AG08396 (cell line): ENCODE measurements around the gene BORCS6.
"Not testable (repeated sequence)": the region's sequence is repeated elsewhere in the genome, so short reads cannot be mapped to it uniquely, and the experiment has no call there.

Experiments
- DNase-seq: peaks from one replicate; pipeline ENCODE4 v3.0.0; 2012; ENCODE audit warnings: low spot score, mixed read lengths

BORCS6 gene

GRCh38 chr17:8189711-8190477, at the start of gene BORCS6:
BORCS6 (minus strand) TSS chr17:8190180; CDS start chr17:8190140, 40 bp downstream.
- peak; percentile 94 for DNase-seq

GRCh38 chr17:8237886-8238285, 47.9 kb upstream of the BORCS6 start:
- no peak for DNase-seq

- DNase-seq, result no peak
Measured at GRCh38 chr17:8237175-8237574, 47.2 kb upstream of the BORCS6 start.

- no peak for DNase-seq
Measured at GRCh38 chr17:8235676-8236075, 45.7 kb upstream of the BORCS6 start.

GRCh38 chr17:8234361-8235270, 44.6 kb upstream of the BORCS6 start:
- no peak for DNase-seq

GRCh38 chr17:8231701-8232100, 41.7 kb upstream of the BORCS6 start:
- no peak for DNase-seq

GRCh38 chr17:8227238-8227581, 37.2 kb upstream of the BORCS6 start:
- DNase-seq, result no peak

GRCh38 chr17:8226536-8227237, 36.7 kb upstream of the BORCS6 start:
- DNase-seq, result peak; percentile 73

GRCh38 chr17:8225813-8226535, 36.0 kb upstream of the BORCS6 start:
- peak; percentile 29 for DNase-seq

- DNase-seq, result no peak
Measured at GRCh38 chr17:8224891-8225812, 35.2 kb upstream of the BORCS6 start.

- DNase-seq, result peak; percentile 16
Measured at GRCh38 chr17:8223356-8224126, 33.6 kb upstream of the BORCS6 start.

- DNase-seq, result peak; percentile 79
Measured at GRCh38 chr17:8222630-8223355, 32.8 kb upstream of the BORCS6 start.

- no peak for DNase-seq
Measured at GRCh38 chr17:8222380-8222629, 32.3 kb upstream of the BORCS6 start.

- DNase-seq, result peak; percentile 65
Measured at GRCh38 chr17:8221663-8222379, 31.8 kb upstream of the BORCS6 start.

- peak; percentile 72 for DNase-seq
Measured at GRCh38 chr17:8220783-8221662, 31.0 kb upstream of the BORCS6 start.

- not testable (repeated sequence) for DNase-seq
Measured at GRCh38 chr17:8214000-8214399, 24.0 kb upstream of the BORCS6 start.

- DNase-seq, result no peak
Measured at GRCh38 chr17:8212312-8213180, 22.6 kb upstream of the BORCS6 start.
